HCT116 (cell line): ENCODE data around the gene DNAH9. TPM values are rescaled to one million over a fixed set of nuclear protein-coding genes. Genes with fewer than 3 reads are reported as not detected.

Source experiments
- ATAC-seq: fragments of 200-7000 bp; cut with Tn5 transposase; 2 replicates; pipeline ENCODE4 v1.9.1; 2020; ENCODE audit warnings: mild to moderate bottlenecking, moderate library complexity
- BruUV-seq: library from RNA; stranded (reverse); fragments of 400-500 nt; replicated peaks from 2 replicates; lab custom pipeline; 2021; lab: Mats Ljungman, UMichigan
- CTCF ChIA-PET: fragments of 300-600 bp; sonication (Branson Sonifier 250); formaldehyde crosslinking; loops from one replicate; lab custom pipeline; 2021; ENCODE audit warnings: antibody characterized with exemption; lab: Charles Lee
- POLR2A ChIA-PET: fragments of 300-600, 350-600 bp; sonication (Branson Sonifier 250); formaldehyde crosslinking; loops from one replicate; lab custom pipeline; 2021; ENCODE audit warnings: antibody characterized with exemption; lab: Charles Lee
- RAD21 ChIA-PET, 2 experiments: fragments of 300-600 bp; sonication (Branson Sonifier 250); formaldehyde crosslinking; loops; one replicate each; lab custom pipeline; 2023; ENCODE audit warnings: low total read pairs in 2 of 2; ENCODE audit not compliant: uncharacterized antibody in 2 of 2, unreplicated experiment in 2 of 2, low non-redundant PET in 1 of 2; lab: Charles Lee
- DNase-seq: peaks from one replicate; pipeline ENCODE4 v3.0.0-alpha.2; 2010; ENCODE audit warnings: low read depth, low spot score
- H2AFZ ChIP-seq: fragments of 200-600 bp; shearing (Covaris generic), sonication (generic); 2 replicates; pipeline ENCODE4 v1.6.1; 2017; ENCODE audit warnings: low read depth, mixed run types, mixed read lengths, antibody characterized with exemption, low read length; ENCODE audit not compliant: poor library complexity, severe bottlenecking
- H3K27ac ChIP-seq: 2 replicates; pipeline ENCODE4 v1.5.1; 2012; ENCODE audit warnings: low read depth, low read length
- H3K27me3 ChIP-seq: fragments of 200-600 bp; sonication (generic); 2 replicates; pipeline ENCODE4 v1.6.1; 2016; ENCODE audit warnings: mixed run types, low read length, mixed read lengths; ENCODE audit not compliant: insufficient read depth
- H3K36me3 ChIP-seq, 2 experiments: fragments of 200-500 bp in 1 of 2; fragments of 200-600 bp in 1 of 2; sonication (Bioruptor generic) in 1 of 2; sonication (generic) in 1 of 2; 2 replicates each; pipeline versions ENCODE4 v1.5.1 to v1.6.1; 2014 to 2016; ENCODE audit warnings: low read length in 2 of 2, inconsistent platforms in 1 of 2, mixed read lengths in 1 of 2, mixed run types in 1 of 2; ENCODE audit not compliant: insufficient read depth in 2 of 2, control insufficient read depth in 1 of 2
- H3K4me1 ChIP-seq, 2 experiments: fragments of 200-600 bp in 1 of 2; sonication (generic) in 1 of 2; 2 replicates each; pipeline versions ENCODE4 v1.5.1 to v1.6.1; 2012 to 2017; ENCODE audit warnings: low read length in 2 of 2, inconsistent platforms in 1 of 2, mild to moderate bottlenecking in 1 of 2, mixed read lengths in 1 of 2, mixed run types in 1 of 2, moderate library complexity in 1 of 2; ENCODE audit not compliant: insufficient read depth in 2 of 2, control insufficient read depth in 1 of 2
- H3K4me2 ChIP-seq: fragments of 200-600 bp; sonication (generic); 2 replicates; pipeline ENCODE4 v1.6.1; 2017; ENCODE audit warnings: mixed run types, low read length, mixed read lengths
- H3K4me3 ChIP-seq, 2 experiments: fragments of 200-600 bp in 1 of 2; sonication (generic) in 1 of 2; replicated peaks in 1 of 2; 2 replicates each; pipeline ENCODE4 v1.5.1; 2011 to 2016; ENCODE audit warnings: low read length in 2 of 2, control low read depth in 1 of 2, low read depth in 1 of 2, mild to moderate bottlenecking in 1 of 2, mixed read lengths in 1 of 2, mixed run types in 1 of 2
- H3K79me2 ChIP-seq: fragments of 200-600 bp; sonication (generic); 2 replicates; pipeline ENCODE4 v1.6.1; 2017; ENCODE audit warnings: mild to moderate bottlenecking, mixed run types, low read length, moderate library complexity, mixed read lengths; ENCODE audit not compliant: insufficient read depth
- H3K9ac ChIP-seq: fragments of 200-600 bp; sonication (generic); 2 replicates; pipeline ENCODE4 v1.6.1; 2016; ENCODE audit warnings: low read length, mixed read lengths
- H3K9me2 ChIP-seq: fragments of 200-600 bp; sonication (generic), shearing (Covaris generic); 2 replicates; pipeline ENCODE4 v1.6.1; 2017; ENCODE audit warnings: mixed run types, mild to moderate bottlenecking, moderate library complexity; ENCODE audit not compliant: insufficient read depth
- H3K9me3 ChIP-seq, 2 experiments: fragments of 200-500 bp in 1 of 2; fragments of 200-600 bp in 1 of 2; sonication (Bioruptor generic) in 1 of 2; sonication (generic) in 1 of 2; 2 replicates each; pipeline ENCODE4 v1.6.1; 2014 to 2017; ENCODE audit warnings: low read length in 2 of 2, mixed read lengths in 2 of 2, inconsistent platforms in 1 of 2, low read depth in 1 of 2, mild to moderate bottlenecking in 1 of 2, mixed run types in 1 of 2, moderate library complexity in 1 of 2; ENCODE audit not compliant: control insufficient read depth in 1 of 2, insufficient read depth in 1 of 2
- H4K20me1 ChIP-seq: fragments of 200-600 bp; sonication (generic), shearing (Covaris generic); 2 replicates; pipeline ENCODE4 v1.6.1; 2017; ENCODE audit warnings: mixed run types, mild to moderate bottlenecking, moderate library complexity; ENCODE audit not compliant: insufficient read depth
- CEBPB ChIP-seq: IDR thresholded peaks from 2 replicates; pipeline ENCODE4 v1.6.1; 2012; ENCODE audit warnings: low read depth
- EGR1 ChIP-seq: IDR thresholded peaks from 2 replicates; pipeline ENCODE4 v1.6.1; 2012; ENCODE audit warnings: low read depth
- EZH2 ChIP-seq: fragments of 200-600 bp; sonication (generic); IDR thresholded peaks from 2 replicates; pipeline ENCODE4 v1.6.1; 2017; ENCODE audit warnings: antibody characterized with exemption, mixed run types
- FOSL1 ChIP-seq: IDR thresholded peaks from 2 replicates; pipeline ENCODE4 v1.6.1; 2012; ENCODE audit warnings: low read depth
- POLR2AphosphoS5 ChIP-seq: IDR thresholded peaks from 2 replicates; pipeline ENCODE4 v1.6.1; 2011; ENCODE audit warnings: mild to moderate bottlenecking, low read depth, low read length, moderate library complexity
- SIN3A ChIP-seq: IDR thresholded peaks from 2 replicates; pipeline ENCODE4 v1.6.1; 2012; ENCODE audit warnings: low read depth
- SRF ChIP-seq: IDR thresholded peaks from 2 replicates; pipeline ENCODE4 v1.6.1; 2012; ENCODE audit warnings: low read depth
- YY1 ChIP-seq: IDR thresholded peaks from 2 replicates; pipeline ENCODE4 v1.6.1; 2011; ENCODE audit warnings: low read length, low read depth, moderate library complexity, mild to moderate bottlenecking; ENCODE audit not compliant: insufficient replicate concordance; ENCODE audit errors: extremely low read depth
- ZFX ChIP-seq: fragments of 450-650 bp; IDR thresholded peaks from 2 replicates; pipeline ENCODE4 v1.6.1; 2017
- ZNF274 ChIP-seq: fragments of 200-500 bp; sonication (Bioruptor generic); IDR thresholded peaks from 2 replicates; pipeline ENCODE4 v1.6.1; 2014; ENCODE audit warnings: mild to moderate bottlenecking, low read depth, low read length, inconsistent platforms
- intact Hi-C: fragments of 100-400 bp; cut with micrococcal nuclease; formaldehyde crosslinking; loops from 2 replicates; pipeline ENCODE4 v1.10.0; 2022
- total RNA-seq: library from RNA; stranded (reverse); gene quantifications from one replicate; pipeline ENCODE4 v1.2.1, GENCODE V29; 2021; ENCODE audit not compliant: unreplicated experiment
- TF ChIP-seq, protein P1 (sequence below): IDR thresholded peaks from 2 replicates; pipeline ENCODE4 v1.6.1; 2011; ENCODE audit warnings: mild to moderate bottlenecking, low read length, moderate library complexity; ENCODE audit not compliant: insufficient replicate concordance; ENCODE audit errors: extremely low read depth
- TF ChIP-seq, protein P2 (sequence below): IDR thresholded peaks from 2 replicates; pipeline ENCODE4 v1.6.1; 2012

DNAH9 gene
- total RNA-seq, 1 experiment from 2014 or later = not detected

- TF ChIP-seq ZNF274 (no peak), FOSL1 (no peak), ZFX (no peak), EZH2 (no peak)
- TF ChIP-seq, protein P1, sequence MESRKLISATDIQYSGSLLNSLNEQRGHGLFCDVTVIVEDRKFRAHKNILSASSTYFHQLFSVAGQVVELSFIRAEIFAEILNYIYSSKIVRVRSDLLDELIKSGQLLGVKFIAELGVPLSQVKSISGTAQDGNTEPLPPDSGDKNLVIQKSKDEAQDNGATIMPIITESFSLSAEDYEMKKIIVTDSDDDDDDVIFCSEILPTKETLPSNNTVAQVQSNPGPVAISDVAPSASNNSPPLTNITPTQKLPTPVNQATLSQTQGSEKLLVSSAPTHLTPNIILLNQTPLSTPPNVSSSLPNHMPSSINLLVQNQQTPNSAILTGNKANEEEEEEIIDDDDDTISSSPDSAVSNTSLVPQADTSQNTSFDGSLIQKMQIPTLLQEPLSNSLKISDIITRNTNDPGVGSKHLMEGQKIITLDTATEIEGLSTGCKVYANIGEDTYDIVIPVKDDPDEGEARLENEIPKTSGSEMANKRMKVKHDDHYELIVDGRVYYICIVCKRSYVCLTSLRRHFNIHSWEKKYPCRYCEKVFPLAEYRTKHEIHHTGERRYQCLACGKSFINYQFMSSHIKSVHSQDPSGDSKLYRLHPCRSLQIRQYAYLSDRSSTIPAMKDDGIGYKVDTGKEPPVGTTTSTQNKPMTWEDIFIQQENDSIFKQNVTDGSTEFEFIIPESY = no peak
- no peaks in the 10 kb centered on the region for H3K9me3 ChIP-seq
- POLR2A ChIA-PET = no interaction called here
- BruUV-seq = no TSS peak
- intact Hi-C loops = no loop called here
- H2AFZ ChIP-seq = no peak overlapping the region
- no peaks in the 10 kb centered on the region for H3K79me2 ChIP-seq
- no peaks in the 10 kb centered on the region for H3K9me2 ChIP-seq
- RAD21 ChIA-PET = no interaction called here
- ATAC-seq = no peak
- CTCF ChIA-PET = interaction anchor here (0.9 kb wide), 1 partner anchor 25 kb away, joined by 3 read pairs; no protein-coding TSS in a partner anchor
- no peak overlapping the region for H3K9ac ChIP-seq
- H3K27ac ChIP-seq = no peak overlapping the region
- H3K27me3 ChIP-seq = no peaks in the 10 kb centered on the region
- no peak overlapping the region for H3K4me2 ChIP-seq
- no peak for DNase-seq
- no peak overlapping the region for H3K4me3 ChIP-seq
- H3K4me1 ChIP-seq = no peaks in the 10 kb centered on the region
- H4K20me1 ChIP-seq = no peaks in the 10 kb centered on the region
- no peaks in the 10 kb centered on the region for H3K36me3 ChIP-seq
Observed at GRCh38 chr17:11618861-11619566, 20.7 kb downstream of the DNAH9 start.

DNA sequence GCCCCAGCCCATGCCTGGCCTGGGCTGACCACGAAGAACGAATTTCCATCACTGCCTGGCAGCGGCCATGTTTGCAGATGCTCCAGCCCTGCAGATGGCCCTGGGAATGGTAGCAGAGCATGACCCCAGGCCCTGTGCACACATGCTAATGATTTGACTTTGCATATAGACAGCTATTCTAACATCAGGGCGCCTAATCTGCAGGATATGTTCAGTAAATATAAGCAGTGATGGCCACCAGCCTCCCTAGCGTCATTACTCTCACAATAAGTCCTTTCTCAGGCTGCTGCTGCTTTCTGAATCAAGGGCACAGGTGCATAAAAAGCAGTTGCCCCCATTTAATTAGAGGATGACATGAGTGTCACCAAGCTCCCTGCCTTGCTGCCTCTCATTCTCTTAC, 24.2 kb downstream of the DNAH9 start:
- intact Hi-C loops = no loop called here
- TF ChIP-seq EGR1 (no peak), SRF (no peak), POLR2AphosphoS5 (no peak), CEBPB (no peak), SIN3A (no peak), YY1 (no peak)
- TF ChIP-seq, protein P2, sequence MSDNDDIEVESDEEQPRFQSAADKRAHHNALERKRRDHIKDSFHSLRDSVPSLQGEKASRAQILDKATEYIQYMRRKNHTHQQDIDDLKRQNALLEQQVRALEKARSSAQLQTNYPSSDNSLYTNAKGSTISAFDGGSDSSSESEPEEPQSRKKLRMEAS = no peak

More for the DNA sequence above, 24.2 kb downstream of the DNAH9 start:
- no peaks in the 10 kb centered on the region for H4K20me1 ChIP-seq
- ATAC-seq = no peak
- BruUV-seq = no TSS peak
- POLR2A ChIA-PET = no interaction called here
- no peak overlapping the region for H3K27ac ChIP-seq
- H3K9ac ChIP-seq = no peak overlapping the region
- no peak overlapping the region for H2AFZ ChIP-seq
- no peaks in the 10 kb centered on the region for H3K36me3 ChIP-seq
- H3K27me3 ChIP-seq = no peaks in the 10 kb centered on the region
- no peaks in the 10 kb centered on the region for H3K4me1 ChIP-seq
- no peak overlapping the region for H3K4me2 ChIP-seq
- CTCF ChIA-PET = no interaction called here
- DNase-seq = no peak
- no peaks in the 10 kb centered on the region for H3K9me3 ChIP-seq
- no peak overlapping the region for H3K4me3 ChIP-seq
- no peaks in the 10 kb centered on the region for H3K9me2 ChIP-seq
- no peaks in the 10 kb centered on the region for H3K79me2 ChIP-seq
- RAD21 ChIA-PET = no interaction called here
